Kidney (tissue), 14 donors: ENCODE measurements around the gene FAM117B. TPM values are rescaled to one million over a fixed set of nuclear protein-coding genes. Genes with fewer than 3 reads are reported as not detected.
A peak's percentile ranks its signal among the peaks of the same experiment; 100 is the strongest.

Source experiments
- DNase-seq, 5 donors: peaks; one replicate each; pipeline ENCODE4 v3.0.0-alpha.2; 2013 to 2020
- FAIRE-seq: peaks from 2 replicates; lab custom pipeline; 2012; peaks lifted over from hg19 to GRCh38; lab: Jason Lieb, UNC
- H3K27ac ChIP-seq, 2 donors: one replicate each; pipeline ENCODE4 v1.7.0; 2013; ENCODE audit warnings: low read depth in 2 of 2, low read length in 2 of 2, inconsistent platforms in 1 of 2
- H3K27me3 ChIP-seq: one replicate; pipeline ENCODE4 v1.7.1; 2013; ENCODE audit warnings: low read length, inconsistent platforms; ENCODE audit not compliant: control insufficient read depth, insufficient read depth
- H3K36me3 ChIP-seq, 3 donors: one replicate each; pipeline versions ENCODE4 v1.7.0 to v1.7.1; 2013; ENCODE audit warnings: low read length in 3 of 3, control low read depth in 1 of 3, inconsistent platforms in 1 of 3; ENCODE audit not compliant: insufficient read depth in 3 of 3, control insufficient read depth in 2 of 3
- H3K4me1 ChIP-seq, 3 donors: one replicate each; pipeline versions ENCODE4 v1.7.0 to v1.7.1; 2013; ENCODE audit warnings: low read length in 3 of 3, inconsistent platforms in 1 of 3, low read depth in 1 of 3; ENCODE audit not compliant: control insufficient read depth in 2 of 3, insufficient read depth in 2 of 3
- H3K4me3 ChIP-seq, 3 donors: one replicate each; pipeline versions ENCODE4 v1.7.0 to v1.8.1; 2013; ENCODE audit warnings: low read length in 3 of 3, control low read depth in 1 of 3, inconsistent platforms in 1 of 3
- H3K9ac ChIP-seq, 3 donors: one replicate each; pipeline versions ENCODE4 v1.7.0 to v1.7.1; 2013; ENCODE audit warnings: low read length in 3 of 3, control low read depth in 1 of 3, inconsistent platforms in 1 of 3
- H3K9me3 ChIP-seq, 3 donors: one replicate each; pipeline versions ENCODE4 v1.7.0 to v1.7.1; 2013; ENCODE audit warnings: low read length in 3 of 3, control low read depth in 1 of 3, inconsistent platforms in 1 of 3; ENCODE audit not compliant: control insufficient read depth in 2 of 3, insufficient read depth in 1 of 3
- intact Hi-C: fragments of 100-400 bp; cut with DNase I; formaldehyde crosslinking; loops from one replicate; pipeline ENCODE4 v1.11.1; 2022
- polyA plus RNA-seq: library from polyadenylated mRNA; stranded (reverse); fragments of 350-450 nt; fragmentation: Illumina TruSeq; extraction: RNeasy Lipid Tissue Mini Kit (QIAGEN cat#74804); gene quantifications from one replicate; pipeline ENCODE4 v1.2.3, GENCODE V29; 2014; ENCODE audit warnings: low read depth, low replicate concordance; ENCODE audit not compliant: insufficient read depth
- total RNA-seq: library from RNA; stranded (reverse); fragmentation: NEBNext Ultra II Directional; extraction: Animal tissue kit (Norgen Biotek cat#: 25700); gene quantifications from one replicate; pipeline ENCODE4 v1.2.1, GENCODE V29; 2021
- TF ChIP-seq, protein P1 (sequence below): IDR thresholded peaks from 3 replicates; pipeline ENCODE4 v1.5.1; 2012; ENCODE audit warnings: mild to moderate bottlenecking, moderate library complexity, borderline replicate concordance; ENCODE audit not compliant: insufficient read depth; ENCODE audit errors: extremely low read depth
- donor health status: control.
- donor health status: control.
- donor health status: control.
- donor health status: control.
- donor health status: control.
- donor health status: DM: yes; HTN: yes; CAD: no.
- donor health status: Normal renal cell carcinoma (clear cell type).

FAM117B gene
- total and polyA plus RNA-seq, 2 donors from 2014 or later: 4.1 to 14.8 TPM

DNA sequence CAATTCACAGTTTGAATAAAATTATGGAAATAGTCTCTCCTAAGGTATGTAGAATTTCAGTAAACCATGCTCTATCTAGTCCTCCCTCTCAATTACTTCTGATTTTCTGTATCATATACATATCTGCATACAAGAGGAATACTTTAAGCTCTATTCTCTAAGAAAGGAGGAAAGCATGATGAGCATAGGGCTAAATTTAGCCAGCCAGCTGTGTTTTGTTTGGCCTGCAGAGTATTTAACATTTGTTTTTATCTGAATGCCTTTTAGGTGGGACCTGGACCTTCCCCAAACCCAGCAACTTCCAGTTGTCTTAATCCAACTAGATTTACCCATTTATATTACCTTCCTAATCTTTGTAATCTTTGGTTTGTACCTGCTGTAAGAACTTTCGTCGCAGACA lies 42.2 kb upstream of the FAM117B start:
- TF ChIP-seq, protein P1, sequence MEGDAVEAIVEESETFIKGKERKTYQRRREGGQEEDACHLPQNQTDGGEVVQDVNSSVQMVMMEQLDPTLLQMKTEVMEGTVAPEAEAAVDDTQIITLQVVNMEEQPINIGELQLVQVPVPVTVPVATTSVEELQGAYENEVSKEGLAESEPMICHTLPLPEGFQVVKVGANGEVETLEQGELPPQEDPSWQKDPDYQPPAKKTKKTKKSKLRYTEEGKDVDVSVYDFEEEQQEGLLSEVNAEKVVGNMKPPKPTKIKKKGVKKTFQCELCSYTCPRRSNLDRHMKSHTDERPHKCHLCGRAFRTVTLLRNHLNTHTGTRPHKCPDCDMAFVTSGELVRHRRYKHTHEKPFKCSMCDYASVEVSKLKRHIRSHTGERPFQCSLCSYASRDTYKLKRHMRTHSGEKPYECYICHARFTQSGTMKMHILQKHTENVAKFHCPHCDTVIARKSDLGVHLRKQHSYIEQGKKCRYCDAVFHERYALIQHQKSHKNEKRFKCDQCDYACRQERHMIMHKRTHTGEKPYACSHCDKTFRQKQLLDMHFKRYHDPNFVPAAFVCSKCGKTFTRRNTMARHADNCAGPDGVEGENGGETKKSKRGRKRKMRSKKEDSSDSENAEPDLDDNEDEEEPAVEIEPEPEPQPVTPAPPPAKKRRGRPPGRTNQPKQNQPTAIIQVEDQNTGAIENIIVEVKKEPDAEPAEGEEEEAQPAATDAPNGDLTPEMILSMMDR: no peak
- Histone ChIP-seq H3K9me3 (no peaks in the 10 kb centered on the region), H3K36me3 (no peaks in the 10 kb centered on the region), H3K27me3 (no peaks in the 10 kb centered on the region), H3K9ac (no peak overlapping the region), H3K4me3 (no peak overlapping the region), H3K4me1 (peaks cover 0 to 4% (median 0%) of the 10 kb centered on the region in 3 donors), H3K27ac (no peak overlapping the region)
- intact Hi-C loops: no loop called here
- FAIRE-seq: no peak
- peak in 1 of 5 donors; percentile 17 for DNase-seq

DNA sequence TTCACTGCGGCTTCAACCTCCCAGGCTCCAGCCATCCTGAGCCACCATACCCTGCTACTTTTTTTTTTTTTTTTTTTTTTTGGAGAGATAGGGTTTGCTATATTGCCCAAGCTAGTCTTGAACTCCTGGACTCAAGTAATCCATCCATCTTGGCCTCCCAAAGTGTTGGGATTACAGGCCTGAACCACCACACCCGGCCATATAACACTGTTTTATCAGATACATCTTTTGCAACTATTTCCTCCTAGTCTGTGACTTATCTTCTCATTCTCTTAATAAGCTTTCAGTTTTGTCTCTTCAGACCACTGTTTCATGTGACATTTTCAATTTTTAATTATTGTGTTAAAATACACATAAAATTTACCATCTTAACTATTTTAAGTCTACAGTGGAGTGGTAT lies 35.7 kb upstream of the FAM117B start:
- intact Hi-C loops: no loop called here
- Histone ChIP-seq H3K4me3 (no peak overlapping the region), H3K9me3 (no peaks in the 10 kb centered on the region), H3K4me1 (no peaks in the 10 kb centered on the region), H3K36me3 (no peaks in the 10 kb centered on the region), H3K27ac (no peak overlapping the region), H3K9ac (no peak overlapping the region), H3K27me3 (no peaks in the 10 kb centered on the region)
- DNase-seq (no peak), FAIRE-seq (no peak)
- TF ChIP-seq, protein P1: no peak

DNA sequence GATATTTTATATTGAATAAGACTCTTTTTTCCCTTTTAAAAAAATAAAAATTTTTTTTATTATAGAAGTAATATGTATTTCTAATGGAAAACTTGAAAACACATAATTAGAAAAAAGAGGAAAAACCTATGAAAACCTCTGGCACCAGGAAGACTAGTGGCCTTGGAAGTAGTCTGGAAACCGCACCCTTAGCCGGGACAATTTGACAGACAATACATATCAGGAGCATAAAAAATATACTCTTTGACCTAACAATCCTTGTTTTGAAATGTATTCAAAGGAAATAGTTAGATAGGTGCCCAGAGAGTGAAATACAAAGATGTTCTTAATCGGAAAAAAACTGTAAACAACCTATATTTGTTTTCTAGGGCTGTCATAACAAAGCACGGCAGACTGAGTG lies 34.9 kb upstream of the FAM117B start:
- H3K27me3 ChIP-seq: no peaks in the 10 kb centered on the region
- no peaks in the 10 kb centered on the region for H3K4me1 ChIP-seq
- no peaks in the 10 kb centered on the region for H3K9me3 ChIP-seq
- DNase-seq (no peak), FAIRE-seq (no peak)
- TF ChIP-seq, protein P1: no peak
- H3K4me3 ChIP-seq: no peak overlapping the region
- H3K27ac ChIP-seq: no peak overlapping the region
- intact Hi-C loops: no loop called here
- H3K9ac ChIP-seq: no peak overlapping the region
- H3K36me3 ChIP-seq: no peaks in the 10 kb centered on the region

DNA sequence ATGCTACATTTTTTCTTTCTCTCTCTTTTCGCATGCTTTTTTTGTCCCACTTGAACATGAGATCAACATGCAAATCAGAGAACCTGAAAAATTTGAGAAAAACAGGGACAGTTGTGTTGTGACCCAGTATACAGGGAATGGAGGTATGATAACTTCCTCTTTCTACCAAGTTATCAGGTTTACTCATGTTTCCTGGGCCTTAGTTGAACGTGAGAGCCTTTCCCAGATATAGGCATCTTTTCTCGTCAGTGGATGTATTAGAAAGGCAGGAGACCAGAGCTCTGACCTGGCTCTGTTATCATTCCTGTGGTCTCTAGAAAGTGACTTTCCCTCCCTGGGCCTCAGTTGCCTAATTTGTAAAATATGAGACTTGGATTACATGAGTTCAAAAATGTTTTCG lies 30.1 kb upstream of the FAM117B start:
- Histone ChIP-seq H3K36me3 (no peaks in the 10 kb centered on the region), H3K9ac (no peak overlapping the region), H3K9me3 (no peaks in the 10 kb centered on the region), H3K4me3 (no peak overlapping the region), H3K27ac (no peak overlapping the region), H3K27me3 (no peaks in the 10 kb centered on the region), H3K4me1 (no peaks in the 10 kb centered on the region)
- TF ChIP-seq, protein P1: no peak
- DNase-seq (no peak), FAIRE-seq (no peak)
- intact Hi-C loops: no loop called here
